Measurements from ENCODE around the gene CCDC50.

DNA sequence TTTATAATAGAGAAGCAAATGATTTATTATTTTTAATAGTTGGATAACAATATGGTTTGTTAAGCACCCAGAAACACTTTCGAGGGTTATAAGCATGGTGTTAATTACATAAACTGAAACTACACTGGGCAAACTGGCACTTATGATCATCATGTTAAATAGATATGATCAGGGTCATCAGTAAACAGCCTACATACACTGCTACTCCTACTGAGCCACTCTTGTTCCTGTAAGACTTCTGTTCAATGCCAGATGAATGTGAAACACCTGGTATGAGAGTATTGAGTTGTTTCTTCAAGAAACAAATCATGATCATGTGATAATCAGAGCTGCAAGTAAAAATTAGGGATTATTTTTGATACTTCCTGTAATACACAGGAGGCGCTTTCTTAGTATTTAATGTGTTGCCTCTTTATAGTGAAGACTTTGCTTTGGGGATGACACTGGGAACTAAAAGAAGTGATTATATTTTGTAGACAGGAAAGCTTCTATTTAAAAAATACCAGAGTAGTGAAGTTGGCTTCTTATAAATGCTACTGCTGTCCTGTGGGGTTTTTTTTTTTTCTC, 33.4 kb downstream of the CCDC50 start:
- TF ChIP-seq, protein P1, sequence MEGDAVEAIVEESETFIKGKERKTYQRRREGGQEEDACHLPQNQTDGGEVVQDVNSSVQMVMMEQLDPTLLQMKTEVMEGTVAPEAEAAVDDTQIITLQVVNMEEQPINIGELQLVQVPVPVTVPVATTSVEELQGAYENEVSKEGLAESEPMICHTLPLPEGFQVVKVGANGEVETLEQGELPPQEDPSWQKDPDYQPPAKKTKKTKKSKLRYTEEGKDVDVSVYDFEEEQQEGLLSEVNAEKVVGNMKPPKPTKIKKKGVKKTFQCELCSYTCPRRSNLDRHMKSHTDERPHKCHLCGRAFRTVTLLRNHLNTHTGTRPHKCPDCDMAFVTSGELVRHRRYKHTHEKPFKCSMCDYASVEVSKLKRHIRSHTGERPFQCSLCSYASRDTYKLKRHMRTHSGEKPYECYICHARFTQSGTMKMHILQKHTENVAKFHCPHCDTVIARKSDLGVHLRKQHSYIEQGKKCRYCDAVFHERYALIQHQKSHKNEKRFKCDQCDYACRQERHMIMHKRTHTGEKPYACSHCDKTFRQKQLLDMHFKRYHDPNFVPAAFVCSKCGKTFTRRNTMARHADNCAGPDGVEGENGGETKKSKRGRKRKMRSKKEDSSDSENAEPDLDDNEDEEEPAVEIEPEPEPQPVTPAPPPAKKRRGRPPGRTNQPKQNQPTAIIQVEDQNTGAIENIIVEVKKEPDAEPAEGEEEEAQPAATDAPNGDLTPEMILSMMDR (IDR thresholded peaks at IDR 0.05): no peak
- no peak for TF ChIP-seq POLR2A (IDR thresholded peaks at IDR 0.05)

All from upper lobe of left lung (tissue), 4 donors.